Neutrophil (primary cell): Measurements from ENCODE around the gene GTF2I.

ENCODE experiments used
- H3K27ac ChIP-seq: fragments of 200-600 bp; sonication (generic); 2 replicates; pipeline ENCODE4 v1.5.1; 2016; ENCODE audit warnings: mild to moderate bottlenecking, moderate library complexity
- H3K27me3 ChIP-seq: fragments of 200-600 bp; sonication (generic); 2 replicates; pipeline ENCODE4 v1.6.0; 2016; ENCODE audit warnings: mild to moderate bottlenecking
- H3K36me3 ChIP-seq: fragments of 200-600 bp; sonication (generic); 2 replicates; pipeline ENCODE4 v1.5.1; 2017
- H3K4me1 ChIP-seq, 2 experiments: fragments of 200-600 bp in 1 of 2; sonication (generic) in 1 of 2; 1 replicate in 1 of 2; 2 replicates in 1 of 2; pipeline versions ENCODE4 v1.5.1 to v1.6.1; 2013 to 2016; ENCODE audit warnings: low read depth in 1 of 2, low read length in 1 of 2, mild to moderate bottlenecking in 1 of 2, moderate library complexity in 1 of 2; ENCODE audit not compliant: control insufficient read depth in 1 of 2, insufficient read depth in 1 of 2
- H3K4me3 ChIP-seq, 2 experiments: fragments of 200-600 bp in 1 of 2; sonication (generic) in 1 of 2; 1 replicate in 1 of 2; 2 replicates in 1 of 2; pipeline ENCODE4 v1.5.1; 2013 to 2016; ENCODE audit warnings: low read depth in 1 of 2, low read length in 1 of 2, mild to moderate bottlenecking in 1 of 2, moderate library complexity in 1 of 2
- H3K9me3 ChIP-seq: fragments of 200-600 bp; sonication (generic); 2 replicates; pipeline ENCODE4 v1.5.1; 2016
- TF ChIP-seq, protein P1 (sequence below): fragments of 200-600 bp; sonication (generic); IDR thresholded peaks from 2 replicates; pipeline ENCODE4 v1.5.1; 2016; ENCODE audit warnings: antibody characterized with exemption

Gene GTF2I

DNA sequence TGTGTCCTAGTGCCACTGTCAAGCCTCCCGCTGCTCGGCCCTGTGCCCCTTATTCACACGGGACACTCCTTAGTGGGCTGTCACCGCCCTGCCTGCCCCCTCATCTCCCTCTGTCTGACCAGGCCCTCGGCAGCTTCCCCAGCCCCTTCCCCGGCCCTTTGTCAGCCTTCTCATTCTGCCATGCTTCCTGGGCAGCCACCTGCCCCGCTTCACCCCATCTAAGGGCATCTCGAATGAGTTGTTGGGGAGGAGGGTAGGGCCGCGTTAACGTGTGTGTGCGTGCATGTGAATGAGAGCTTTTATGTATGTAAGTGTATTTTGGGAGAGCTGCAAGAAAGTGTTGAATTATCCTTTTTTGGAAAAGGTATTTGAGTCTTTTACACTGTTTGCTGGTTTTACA is 49.7 kb downstream of the GTF2I start:
- Histone ChIP-seq H3K27ac (no peak overlapping the region), H3K4me3 (no peak overlapping the region), H3K4me1 (peaks cover 4 to 10% of the 10 kb centered on the region in 2 experiments), H3K9me3 (no peaks in the 10 kb centered on the region), H3K27me3 (no peaks in the 10 kb centered on the region), H3K36me3 (peaks cover 21% of the 10 kb centered on the region)
- TF ChIP-seq, protein P1, sequence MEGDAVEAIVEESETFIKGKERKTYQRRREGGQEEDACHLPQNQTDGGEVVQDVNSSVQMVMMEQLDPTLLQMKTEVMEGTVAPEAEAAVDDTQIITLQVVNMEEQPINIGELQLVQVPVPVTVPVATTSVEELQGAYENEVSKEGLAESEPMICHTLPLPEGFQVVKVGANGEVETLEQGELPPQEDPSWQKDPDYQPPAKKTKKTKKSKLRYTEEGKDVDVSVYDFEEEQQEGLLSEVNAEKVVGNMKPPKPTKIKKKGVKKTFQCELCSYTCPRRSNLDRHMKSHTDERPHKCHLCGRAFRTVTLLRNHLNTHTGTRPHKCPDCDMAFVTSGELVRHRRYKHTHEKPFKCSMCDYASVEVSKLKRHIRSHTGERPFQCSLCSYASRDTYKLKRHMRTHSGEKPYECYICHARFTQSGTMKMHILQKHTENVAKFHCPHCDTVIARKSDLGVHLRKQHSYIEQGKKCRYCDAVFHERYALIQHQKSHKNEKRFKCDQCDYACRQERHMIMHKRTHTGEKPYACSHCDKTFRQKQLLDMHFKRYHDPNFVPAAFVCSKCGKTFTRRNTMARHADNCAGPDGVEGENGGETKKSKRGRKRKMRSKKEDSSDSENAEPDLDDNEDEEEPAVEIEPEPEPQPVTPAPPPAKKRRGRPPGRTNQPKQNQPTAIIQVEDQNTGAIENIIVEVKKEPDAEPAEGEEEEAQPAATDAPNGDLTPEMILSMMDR, result no peak

- no peaks in the 10 kb centered on the region for H3K9me3 ChIP-seq
- no peak overlapping the region for H3K4me3 ChIP-seq
- H3K27ac ChIP-seq, result no peak overlapping the region
- H3K36me3 ChIP-seq, result peaks cover 21% of the 10 kb centered on the region
- TF ChIP-seq, protein P1, result no peak
- H3K4me1 ChIP-seq, result peaks cover 4 to 10% of the 10 kb centered on the region in 2 experiments
- no peaks in the 10 kb centered on the region for H3K27me3 ChIP-seq
Observed at GRCh38 chr7:74708569-74709275, 51.2 kb downstream of the GTF2I start.

GRCh38 chr7:74709880-74710671 is 52.6 kb downstream of the GTF2I start:
- Histone ChIP-seq H3K9me3 (no peaks in the 10 kb centered on the region), H3K27ac (peak overlapping the region; percentile 33), H3K4me1 (peaks cover 4 to 10% of the 10 kb centered on the region in 2 experiments), H3K36me3 (peaks cover 18% of the 10 kb centered on the region), H3K27me3 (no peaks in the 10 kb centered on the region), H3K4me3 (no peak overlapping the region)
- TF ChIP-seq, protein P1, result peak; percentile 70

DNA sequence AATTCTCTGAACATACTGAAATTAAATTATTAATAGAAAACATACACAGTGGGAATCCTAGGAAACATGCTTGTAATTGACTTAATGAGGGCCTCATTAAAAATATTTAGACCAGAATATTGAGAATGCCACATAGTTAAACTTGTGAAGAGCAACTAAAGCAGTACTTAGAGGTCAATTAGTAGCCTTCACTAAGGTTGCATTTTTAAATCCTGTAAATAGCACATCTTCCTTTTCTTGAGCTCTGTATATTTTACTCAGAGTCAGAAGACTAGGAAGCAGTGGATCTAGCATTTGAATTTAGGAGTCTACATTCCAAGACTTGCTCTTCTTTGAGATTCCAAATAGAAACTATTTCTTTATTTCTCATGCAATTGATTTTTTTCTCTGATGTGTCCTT is 56.0 kb downstream of the GTF2I start:
- no peak overlapping the region for H3K27ac ChIP-seq
- peaks cover 4 to 10% of the 10 kb centered on the region in 2 experiments for H3K4me1 ChIP-seq
- no peaks in the 10 kb centered on the region for H3K36me3 ChIP-seq
- TF ChIP-seq, protein P1, result no peak
- no peaks in the 10 kb centered on the region for H3K9me3 ChIP-seq
- H3K27me3 ChIP-seq, result no peaks in the 10 kb centered on the region
- no peak overlapping the region for H3K4me3 ChIP-seq

DNA sequence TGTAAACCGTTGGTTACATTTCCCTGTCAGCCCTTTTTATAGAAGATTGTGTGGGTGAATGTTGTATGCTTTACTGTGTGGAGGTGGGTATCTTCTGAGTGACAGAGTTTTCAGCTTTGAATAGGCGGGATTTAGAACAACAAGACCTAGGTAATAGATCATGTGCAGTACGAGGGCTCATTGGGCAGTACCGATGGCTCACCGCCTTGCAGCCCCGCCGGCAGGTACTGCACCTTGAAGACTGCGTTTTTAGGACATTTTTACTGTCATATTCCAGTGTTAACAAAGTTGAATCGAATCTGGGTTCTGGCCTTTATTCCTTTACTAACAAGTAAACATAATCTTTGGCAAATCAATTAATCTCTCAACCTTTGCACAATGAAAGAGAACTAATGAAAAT is 60.4 kb downstream of the GTF2I start:
- no peaks in the 10 kb centered on the region for H3K36me3 ChIP-seq

More for the DNA sequence above, 60.4 kb downstream of the GTF2I start:
- TF ChIP-seq, protein P1, result no peak
- Histone ChIP-seq H3K4me3 (no peak overlapping the region), H3K4me1 (no peaks in the 10 kb centered on the region), H3K9me3 (no peaks in the 10 kb centered on the region), H3K27me3 (no peaks in the 10 kb centered on the region), H3K27ac (no peak overlapping the region)
